Measurements from ENCODE around the gene RRP15.

DNA sequence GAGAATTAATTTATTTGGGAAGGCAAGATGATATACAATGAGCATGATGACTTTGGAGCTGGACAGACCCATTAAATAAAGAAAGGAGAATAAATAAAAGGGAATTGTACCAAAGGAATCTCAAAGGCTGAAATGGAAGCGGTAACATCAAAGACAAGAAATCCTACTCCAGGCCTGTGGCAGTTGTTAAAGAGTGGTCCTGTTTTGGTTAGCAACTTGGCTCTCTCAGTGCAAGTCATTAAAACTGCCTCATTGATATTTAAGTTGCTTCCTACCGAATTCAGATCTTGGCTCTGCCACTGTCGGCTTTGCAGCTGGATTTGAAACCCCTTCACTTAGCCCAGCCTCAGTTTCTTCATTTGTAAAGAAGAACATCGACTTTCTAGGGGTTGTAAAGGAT is 70.2 kb downstream of the RRP15 start:
- TF ChIP-seq POLR2A (IDR thresholded peaks at IDR 0.05), result no peak
- TF ChIP-seq EP300 (IDR thresholded peaks at IDR 0.05), result no peak
